Suprapubic skin (tissue), 4 donors: ENCODE data around the gene SMC2. TPM values are rescaled to one million over a fixed set of nuclear protein-coding genes. Genes with fewer than 3 reads are reported as not detected.

Source experiments
- DNase-seq, 2 donors: peaks; one replicate each; pipeline ENCODE4 v3.0.0-alpha.2; 2019; ENCODE audit warnings: low spot score in 2 of 2
- H3K27ac ChIP-seq: fragments of 200-600 bp; sonication (generic); one replicate; pipeline ENCODE4 v1.5.1; 2019
- H3K27me3 ChIP-seq: fragments of 200-600 bp; sonication (generic); one replicate; pipeline ENCODE4 v1.5.1; 2019
- H3K36me3 ChIP-seq: fragments of 200-600 bp; sonication (generic); one replicate; pipeline ENCODE4 v1.5.1; 2019
- H3K4me1 ChIP-seq: fragments of 200-600 bp; sonication (generic); one replicate; pipeline ENCODE4 v1.5.1; 2019
- H3K4me3 ChIP-seq: fragments of 200-600 bp; sonication (generic); one replicate; pipeline ENCODE4 v1.5.1; 2019; ENCODE audit warnings: mild to moderate bottlenecking
- H3K9me3 ChIP-seq: fragments of 200-600 bp; sonication (generic); one replicate; pipeline ENCODE4 v1.5.1; 2019
- CTCF ChIP-seq, 2 donors: fragments of 200-600 bp in 1 of 2; fragments of 450-650 bp in 1 of 2; sonication (generic) in 1 of 2; IDR thresholded peaks; one replicate each; pipeline ENCODE4 v1.5.1; 2016 to 2019; ENCODE audit warnings: antibody characterized with exemption in 2 of 2, mild to moderate bottlenecking in 1 of 2, moderate library complexity in 1 of 2
- EP300 ChIP-seq: sonication (generic); formaldehyde crosslinking; IDR thresholded peaks from one replicate; pipeline ENCODE4 v1.6.1; 2017; ENCODE audit warnings: antibody characterized with exemption
- POLR2A ChIP-seq, 2 donors: fragments of 450-650 bp; IDR thresholded peaks; one replicate each; pipeline ENCODE4 v1.6.1; 2017; ENCODE audit warnings: antibody characterized with exemption in 2 of 2, mild to moderate bottlenecking in 2 of 2, moderate library complexity in 2 of 2
- POLR2AphosphoS5 ChIP-seq, 3 donors: sonication (generic); formaldehyde crosslinking; IDR thresholded peaks; one replicate each; pipeline ENCODE4 v1.6.1; 2017; ENCODE audit warnings: antibody characterized with exemption in 3 of 3
- WGBS: methylation state at CpG from one replicate; pipeline ENCODE4 v1.1.5; 2018; 5-methylcytosine and 5-hydroxymethylcytosine counted together
- total RNA-seq, 4 donors: library from RNA; depleted of rRNA; stranded (reverse); fragments of >200 nt; gene quantifications; one replicate each; pipeline ENCODE4 v1.1.0, GENCODE V29; 2016

The SMC2 gene
- total RNA-seq, 4 donors from 2014 or later, result 7.7 to 9.7 (median 8.4) TPM

DNA sequence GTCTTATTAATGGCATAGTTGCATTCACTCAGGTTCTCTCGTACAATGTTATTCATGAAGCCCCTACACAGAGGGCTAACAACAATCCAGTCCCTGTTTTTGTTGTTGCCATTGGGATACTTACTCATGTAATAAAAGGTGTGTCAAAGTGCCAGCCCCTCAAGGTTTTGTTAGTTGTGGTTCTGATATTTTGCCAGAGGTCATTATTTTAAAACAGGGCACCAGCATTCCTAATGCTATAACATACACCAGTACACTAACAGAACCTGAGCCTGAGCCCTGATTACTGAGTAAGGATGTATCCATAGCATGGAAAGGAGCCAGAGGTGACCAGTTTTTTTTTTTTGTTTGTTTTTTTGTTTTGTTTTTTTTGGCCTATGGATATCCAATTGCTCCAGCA lies 50.2 kb downstream of the SMC2 start:
- TF ChIP-seq POLR2A (IDR thresholded peaks at IDR 0.05), result no peak
- TF ChIP-seq CTCF (IDR thresholded peaks at IDR 0.05), result no peak
- TF ChIP-seq EP300, result no peak
- TF ChIP-seq POLR2AphosphoS5 (IDR thresholded peaks at IDR 0.05), result no peak
- WGBS, result 100% methylated on average over 1 of the region's 1 CpG

DNA sequence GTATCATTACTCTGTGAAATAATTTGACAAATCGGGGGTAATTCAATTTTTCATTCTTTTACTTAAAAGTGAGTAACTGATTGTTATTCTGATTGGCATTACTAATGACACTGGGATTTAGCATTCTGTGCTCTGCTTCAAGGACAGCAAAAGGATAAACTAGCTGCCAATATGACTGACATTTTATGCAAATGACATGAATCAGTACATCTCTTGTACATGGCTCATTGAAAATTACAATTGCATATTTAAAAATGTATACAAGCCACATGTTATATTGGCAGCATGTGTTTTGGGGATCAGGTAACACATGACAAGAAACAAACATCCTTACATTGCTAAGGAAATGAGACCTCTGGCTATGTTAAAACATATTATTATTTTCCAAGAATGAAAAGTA lies 79.0 kb downstream of the SMC2 start:
- TF ChIP-seq POLR2A (IDR thresholded peaks at IDR 0.05) (no peak), CTCF (IDR thresholded peaks at IDR 0.05) (no peak), POLR2AphosphoS5 (IDR thresholded peaks at IDR 0.05) (no peak), EP300 (no peak)
- Histone ChIP-seq H3K4me1 (no peaks in the 10 kb centered on the region), H3K36me3 (no peaks in the 10 kb centered on the region), H3K4me3 (no peak overlapping the region), H3K9me3 (no peaks in the 10 kb centered on the region), H3K27me3 (no peaks in the 10 kb centered on the region), H3K27ac (no peak overlapping the region)
- 88% methylated on average over 1 of the region's 1 CpG for WGBS
- DNase-seq, result no peak

More for the DNA sequence above, 50.2 kb downstream of the SMC2 start:
- H3K36me3 ChIP-seq, result peaks cover 5% of the 10 kb centered on the region
- no peaks in the 10 kb centered on the region for H3K27me3 ChIP-seq
- H3K4me1 ChIP-seq, result no peaks in the 10 kb centered on the region
- H3K27ac ChIP-seq, result no peak overlapping the region
- no peak overlapping the region for H3K4me3 ChIP-seq
- H3K9me3 ChIP-seq, result no peaks in the 10 kb centered on the region
- DNase-seq, result no peak

GRCh38 chr9:104177003-104177611 lies 83.0 kb downstream of the SMC2 start:
- no peak for DNase-seq
- Histone ChIP-seq H3K9me3 (no peaks in the 10 kb centered on the region), H3K4me3 (no peak overlapping the region), H3K27ac (no peak overlapping the region), H3K4me1 (no peaks in the 10 kb centered on the region), H3K36me3 (no peaks in the 10 kb centered on the region), H3K27me3 (no peaks in the 10 kb centered on the region)
- TF ChIP-seq CTCF (IDR thresholded peaks at IDR 0.05) (peak in 1 of 2 donors; percentile 12), POLR2A (IDR thresholded peaks at IDR 0.05) (no peak), POLR2AphosphoS5 (IDR thresholded peaks at IDR 0.05) (no peak), EP300 (no peak)
- 68% methylated on average over 3 of the region's 3 CpGs for WGBS

DNA sequence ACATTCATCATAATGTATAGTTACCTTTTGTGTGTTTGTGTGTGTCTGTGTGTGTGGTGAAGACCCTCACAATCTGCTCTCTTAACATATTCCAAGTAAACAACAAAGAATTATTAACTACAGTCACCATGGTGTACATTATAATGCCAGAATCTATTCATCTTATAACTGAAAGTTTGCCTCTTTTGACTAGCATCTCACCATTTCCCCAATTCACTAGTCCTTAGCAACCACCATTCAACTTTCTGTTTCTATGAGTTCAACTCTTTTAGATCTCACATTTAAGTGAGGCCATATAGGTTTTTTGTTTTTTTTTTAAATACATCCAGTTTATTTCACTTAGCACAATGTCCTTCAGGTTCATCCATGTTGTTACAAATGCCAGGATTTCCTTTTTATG lies 83.6 kb downstream of the SMC2 start:
- no peak overlapping the region for H3K27ac ChIP-seq
- no peaks in the 10 kb centered on the region for H3K36me3 ChIP-seq
- no peaks in the 10 kb centered on the region for H3K9me3 ChIP-seq
- TF ChIP-seq POLR2AphosphoS5 (IDR thresholded peaks at IDR 0.05), result no peak
- no peak for TF ChIP-seq EP300
- TF ChIP-seq POLR2A (IDR thresholded peaks at IDR 0.05), result no peak
- TF ChIP-seq CTCF (IDR thresholded peaks at IDR 0.05), result no peak
- H3K4me1 ChIP-seq, result no peaks in the 10 kb centered on the region
- DNase-seq, result no peak
- H3K27me3 ChIP-seq, result no peaks in the 10 kb centered on the region
- no peak overlapping the region for H3K4me3 ChIP-seq
